IMR-90 (cell line): ENCODE measurements around the gene CCDC69. TPM values are rescaled to one million over a fixed set of nuclear protein-coding genes. Genes with fewer than 3 reads are reported as not detected.

Source experiments
- ATAC-seq: fragments of 200-7000 bp; cut with Tn5 transposase; 2 replicates; pipeline ENCODE4 v1.9.1; 2020; ENCODE audit warnings: low read depth, mild to moderate bottlenecking, moderate library complexity
- BruUV-seq: library from RNA; stranded (reverse); fragments of 400-500 nt; replicated peaks from 2 replicates; lab custom pipeline; 2021; lab: Mats Ljungman, UMichigan
- CTCF ChIA-PET: fragments of 300-600 bp; formaldehyde crosslinking; extraction: SDS; loops from one replicate; lab custom pipeline; 2021; ENCODE audit warnings: antibody characterized with exemption; lab: Yijun Ruan, JAX
- POLR2A ChIA-PET: fragments of 300-600 bp; sonication (Branson Sonifier 250); formaldehyde crosslinking; loops from one replicate; lab custom pipeline; 2022; ENCODE audit warnings: antibody characterized with exemption; ENCODE audit not compliant: unreplicated experiment; lab: Charles Lee
- DNase-seq: peaks from one replicate; pipeline ENCODE4 v3.0.0; 2013
- H2AFZ ChIP-seq: replicated peaks from 2 replicates; pipeline ENCODE3; 2013; ENCODE audit warnings: low read length, mild to moderate bottlenecking; ENCODE audit not compliant: poor library complexity
- H2AK5ac ChIP-seq: 2 replicates; pipeline ENCODE4 v1.6.1; 2013; ENCODE audit warnings: low read depth, low read length, inconsistent platforms
- H2AK9ac ChIP-seq: replicated peaks from 2 replicates; pipeline ENCODE3; 2013; ENCODE audit warnings: mild to moderate bottlenecking, low read depth, low read length, moderate library complexity; ENCODE audit not compliant: poor library complexity
- H2BK120ac ChIP-seq: 2 replicates; pipeline ENCODE4 v1.6.1; 2013; ENCODE audit warnings: low read depth, low read length, inconsistent platforms
- H2BK15ac ChIP-seq: 3 replicates; pipeline ENCODE4 v1.6.1; 2013; ENCODE audit warnings: low read depth, low read length, inconsistent platforms
- H2BK20ac ChIP-seq: 2 replicates; pipeline ENCODE4 v1.6.1; 2013; ENCODE audit warnings: low read depth, mild to moderate bottlenecking, inconsistent platforms, low read length, moderate library complexity
- H2BK5ac ChIP-seq: 2 replicates; pipeline ENCODE4 v1.6.1; 2013; ENCODE audit warnings: mild to moderate bottlenecking, low read depth, low read length, inconsistent platforms; ENCODE audit not compliant: poor library complexity, severe bottlenecking
- H3K14ac ChIP-seq: replicated peaks from 2 replicates; pipeline ENCODE4 v1.6.1; 2013; ENCODE audit warnings: low read depth, low read length, inconsistent platforms
- H3K18ac ChIP-seq: 2 replicates; pipeline ENCODE4 v1.6.1; 2013; ENCODE audit warnings: low read depth, low read length, control low read depth
- H3K23ac ChIP-seq: 2 replicates; pipeline ENCODE4 v1.6.1; 2013; ENCODE audit warnings: low read depth, low read length, inconsistent platforms
- H3K27ac ChIP-seq: 2 replicates; pipeline ENCODE4 v1.5.1; 2013; ENCODE audit warnings: mild to moderate bottlenecking, control low read depth, low read length; ENCODE audit not compliant: insufficient read depth
- H3K27me3 ChIP-seq: 2 replicates; pipeline ENCODE4 v1.6.1; 2013; ENCODE audit warnings: low read length; ENCODE audit not compliant: control insufficient read depth, insufficient read depth
- H3K36me3 ChIP-seq: 2 replicates; pipeline ENCODE4 v1.6.1; 2013; ENCODE audit warnings: low read length, mixed read lengths; ENCODE audit not compliant: control insufficient read depth, insufficient read depth
- H3K4ac ChIP-seq: 2 replicates; pipeline ENCODE4 v1.6.1; 2013; ENCODE audit warnings: low read depth, low read length, inconsistent platforms
- H3K4me1 ChIP-seq: 2 replicates; pipeline ENCODE4 v1.6.1; 2013; ENCODE audit warnings: low read length, mixed read lengths; ENCODE audit not compliant: control insufficient read depth, insufficient read depth
- H3K4me2 ChIP-seq: 2 replicates; pipeline ENCODE4 v1.6.1; 2013; ENCODE audit warnings: low read depth, mild to moderate bottlenecking, control low read depth, low read length, moderate library complexity
- H3K4me3 ChIP-seq: 2 replicates; pipeline ENCODE4 v1.5.1; 2013; ENCODE audit warnings: low read depth, mild to moderate bottlenecking, control low read depth, low read length, moderate library complexity; ENCODE audit not compliant: insufficient read depth
- H3K56ac ChIP-seq: 2 replicates; pipeline ENCODE4 v1.6.1; 2013; ENCODE audit warnings: low read length, inconsistent platforms; ENCODE audit not compliant: insufficient read depth; ENCODE audit errors: extremely low read depth
- H3K79me1 ChIP-seq, 2 experiments: 2 replicates each; pipeline ENCODE4 v1.6.1; 2013; ENCODE audit warnings: low read length in 2 of 2, inconsistent platforms in 1 of 2, low read depth in 1 of 2
- H3K9ac ChIP-seq: 2 replicates; pipeline ENCODE4 v1.6.1; 2013; ENCODE audit warnings: low read depth, low read length, control low read depth
- H3K9me1 ChIP-seq: 2 replicates; pipeline ENCODE4 v1.6.1; 2013; ENCODE audit warnings: low read length, inconsistent platforms; ENCODE audit not compliant: insufficient read depth
- H3K9me3 ChIP-seq: 2 replicates; pipeline ENCODE4 v1.6.1; 2013; ENCODE audit warnings: low read length; ENCODE audit not compliant: control insufficient read depth, insufficient read depth
- H4K20me1 ChIP-seq: 2 replicates; pipeline ENCODE4 v1.6.1; 2013; ENCODE audit warnings: low read length, inconsistent platforms; ENCODE audit not compliant: insufficient read depth
- H4K5ac ChIP-seq: 2 replicates; pipeline ENCODE4 v1.6.1; 2013; ENCODE audit warnings: mild to moderate bottlenecking, low read depth, low read length, control low read depth
- H4K8ac ChIP-seq, 2 experiments: 2 replicates each; pipeline ENCODE4 v1.6.1; 2013; ENCODE audit warnings: low read depth in 2 of 2, low read length in 2 of 2, control low read depth in 1 of 2, inconsistent platforms in 1 of 2
- H4K91ac ChIP-seq: 2 replicates; pipeline ENCODE4 v1.6.1; 2013; ENCODE audit warnings: low read depth, low read length, inconsistent platforms; ENCODE audit not compliant: insufficient read depth
- CHD1 ChIP-seq: IDR thresholded peaks from 2 replicates; pipeline ENCODE4 v1.6.1; 2012; ENCODE audit warnings: low read depth, low read length, improper control_type of control experiment
- MAFK ChIP-seq: IDR thresholded peaks from 2 replicates; pipeline ENCODE4 v1.6.1; 2012; ENCODE audit warnings: low read depth, low read length, improper control_type of control experiment
- MAZ ChIP-seq: IDR thresholded peaks from 2 replicates; pipeline ENCODE4 v1.6.1; 2012; ENCODE audit warnings: low read depth, mild to moderate bottlenecking, low read length, improper control_type of control experiment, moderate library complexity, borderline replicate concordance
- NFE2L2 ChIP-seq: fragments of 150-350 bp; IDR thresholded peaks from 2 replicates; pipeline ENCODE4 v1.6.1; 2016; ENCODE audit warnings: low read depth, mild to moderate bottlenecking, low read length
- POLR2A ChIP-seq: IDR thresholded peaks from 2 replicates; pipeline ENCODE4 v1.6.1; 2012; ENCODE audit warnings: mild to moderate bottlenecking, low read depth, low read length
- RAD21 ChIP-seq: IDR thresholded peaks from 2 replicates; pipeline ENCODE4 v1.6.1; 2012; ENCODE audit warnings: low read length, improper control_type of control experiment
- RFX5 ChIP-seq: IDR thresholded peaks from 2 replicates; pipeline ENCODE4 v1.8.0; 2012; ENCODE audit warnings: low read depth, mild to moderate bottlenecking, low read length, moderate library complexity
- SMC3 ChIP-seq: fragments of 150-350 bp; IDR thresholded peaks from 2 replicates; pipeline ENCODE4 v1.6.1; 2016; ENCODE audit warnings: low read depth, mild to moderate bottlenecking, antibody characterized with exemption, low read length, moderate library complexity
- whole genome bisulfite sequencing, 2 experiments: methylation state at CpG; one replicate each; pipeline versions ENCODE4 v1.1.5 to v1.1.7; 2013; ENCODE audit warnings: missing lambda C conversion rate in 2 of 2; ENCODE audit not compliant: insufficient read length in 1 of 2; ENCODE audit errors: extremely low coverage in 2 of 2; 5-methylcytosine and 5-hydroxymethylcytosine counted together
- dilution Hi-C: fragments of 300-500 bp; cut with HindIII; formaldehyde crosslinking; loops from one replicate; pipeline ENCODE4 v1.14.3; 2018; ENCODE audit warnings: low sequenced_read_pairs; ENCODE audit not compliant: unreplicated experiment
- in situ Hi-C: fragments of 300-500 bp; cut with MboI; formaldehyde crosslinking; loops from 3 replicates; pipeline ENCODE4 v1.14.3; 2019; ENCODE audit warnings: low sequenced_read_pairs, inconsistent platforms, mixed read lengths
- intact Hi-C: fragments of 100-400 bp; cut with micrococcal nuclease; formaldehyde crosslinking; loops from 2 replicates; pipeline ENCODE4 v1.10.0; 2022
- polyA plus RNA-seq, 3 experiments: library from polyadenylated mRNA; depleted of rRNA; stranded (reverse); fragments of >200 nt; gene quantifications; 2 replicates each; pipeline ENCODE4 v1.2.3, GENCODE V29; 2012; ENCODE audit warnings: low replicate concordance in 1 of 3
- total RNA-seq: library from RNA; depleted of rRNA; stranded (reverse); fragments of >200 nt; gene quantifications from 2 replicates; pipeline ENCODE4 v1.2.3, GENCODE V29; 2012
- TF ChIP-seq, protein P1 (sequence below): fragments of 150-350 bp; IDR thresholded peaks from 2 replicates; pipeline ENCODE4 v1.6.1; 2017; ENCODE audit warnings: mild to moderate bottlenecking, antibody characterized with exemption, low read length, low read depth

CCDC69 gene
- total and polyA plus RNA-seq, 2 of the 4 experiments (the other 2 are of a cell fraction), result 0.36 to 0.48 TPM

DNA sequence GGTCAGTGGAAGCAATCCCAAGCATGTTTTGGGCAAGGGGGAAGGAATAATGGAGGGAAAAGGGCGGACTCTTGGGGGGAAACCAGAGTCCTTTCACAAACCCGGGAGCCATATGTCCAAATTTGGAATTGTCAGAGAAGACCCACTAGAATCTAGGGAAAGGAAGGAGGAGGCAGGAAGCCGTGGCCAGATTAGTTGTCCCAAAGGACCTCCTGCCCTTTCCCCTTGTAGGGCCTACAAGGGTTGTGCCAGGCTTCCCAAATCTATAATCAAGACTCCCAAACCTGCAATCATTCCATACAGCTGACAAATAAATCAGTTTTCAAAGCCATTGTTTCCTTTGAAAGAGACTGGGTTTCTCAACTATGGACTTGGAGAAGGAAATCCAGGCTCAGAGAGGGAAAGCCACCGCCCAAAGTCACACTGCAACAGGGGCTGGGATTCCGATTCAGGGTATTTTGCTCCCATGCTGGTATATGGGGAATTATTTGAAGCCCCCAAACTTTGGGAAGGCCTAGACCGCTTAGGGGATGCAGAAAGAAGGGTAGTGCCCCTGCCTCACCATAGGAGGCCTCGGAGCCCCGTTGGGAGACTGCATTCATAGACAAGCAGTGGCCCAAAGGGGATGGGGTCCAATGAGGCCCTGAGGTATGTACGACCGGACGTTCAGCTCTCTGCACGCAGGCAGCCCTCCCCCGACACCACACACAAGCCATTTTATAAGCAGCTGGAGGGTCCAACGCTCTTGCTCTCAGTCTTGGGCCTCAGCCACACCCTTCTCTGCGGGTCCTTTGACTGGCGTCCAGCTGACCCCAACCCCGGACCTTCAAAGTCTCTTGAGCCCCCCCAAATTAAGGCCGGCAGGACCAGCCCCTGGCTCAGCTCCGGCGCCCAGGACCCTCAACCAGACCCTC lies 67.1 kb downstream of the CCDC69 start:
- peak; percentile 23 for ATAC-seq
- in situ Hi-C loops, result no loop called here
- 4% methylated on average over 10 of the region's 20 CpGs; no CpG with 5 or more reads in 1 of the 2 experiments for WGBS, 2 experiments

More for the DNA sequence above, 67.1 kb downstream of the CCDC69 start:
- POLR2A ChIA-PET, result interaction anchor here (1.0 to 1.2 kb wide), 3 partner anchors 11 to 151 kb away, joined by 3 to 8 read pairs (median 5); no protein-coding TSS in a partner anchor
- Histone ChIP-seq H2AK9ac (peak overlapping the region; percentile 98), H2BK120ac (peak overlapping the region; percentile 70), H2BK5ac (peak overlapping the region; percentile 78), H3K36me3 (peaks cover 7% of the 10 kb centered on the region), H3K23ac (peak overlapping the region; percentile 92), H3K4me2 (peak overlapping the region; percentile 87), H3K18ac (peak overlapping the region; percentile 75), H4K5ac (peak overlapping the region; percentile 68), H2BK15ac (peak overlapping the region; percentile 64; the same call in 1 of the 3 replicates), H3K4ac (peak overlapping the region; percentile 98), H4K8ac (peak overlapping the region; percentile 78 to 92), H3K27me3 (no peaks in the 10 kb centered on the region), H2BK20ac (no peak overlapping the region), H3K9me3 (no peaks in the 10 kb centered on the region), H2AK5ac (peak overlapping the region; percentile 97), H2AFZ (peak overlapping the region; percentile 96), H4K91ac (peak overlapping the region; percentile 98), H3K4me1 (peaks cover 16% of the 10 kb centered on the region), H3K9me1 (peaks cover 12% of the 10 kb centered on the region), H3K27ac (peak overlapping the region; percentile 95), H3K79me1 (peaks cover 8 to 49% of the 10 kb centered on the region in 2 experiments; a peak in 3 of 4 replicates), H4K20me1 (peaks cover 46% of the 10 kb centered on the region), H3K56ac (peak overlapping the region; percentile 96), H3K9ac (peak overlapping the region; percentile 83), H3K4me3 (peak overlapping the region; percentile 79), H3K14ac (peak overlapping the region; percentile 98)
- intact Hi-C loops, result loop anchor here (2.0 kb wide), 1 partner anchor 30 kb away; no protein-coding TSS in a partner anchor
- no peak for TF ChIP-seq CHD1
- TF ChIP-seq MAFK, result no peak
- TF ChIP-seq RFX5, result no peak
- no peak for TF ChIP-seq SMC3
- TF ChIP-seq MAZ, result no peak
- no peak for TF ChIP-seq POLR2A
- TF ChIP-seq, protein P1, sequence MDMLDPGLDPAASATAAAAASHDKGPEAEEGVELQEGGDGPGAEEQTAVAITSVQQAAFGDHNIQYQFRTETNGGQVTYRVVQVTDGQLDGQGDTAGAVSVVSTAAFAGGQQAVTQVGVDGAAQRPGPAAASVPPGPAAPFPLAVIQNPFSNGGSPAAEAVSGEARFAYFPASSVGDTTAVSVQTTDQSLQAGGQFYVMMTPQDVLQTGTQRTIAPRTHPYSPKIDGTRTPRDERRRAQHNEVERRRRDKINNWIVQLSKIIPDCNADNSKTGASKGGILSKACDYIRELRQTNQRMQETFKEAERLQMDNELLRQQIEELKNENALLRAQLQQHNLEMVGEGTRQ, result no peak
- TF ChIP-seq RAD21, result no peak
- no peak for TF ChIP-seq NFE2L2
- CTCF ChIA-PET, result interaction anchor here (1.0 to 2.0 kb wide), 4 partner anchors 8 to 42 kb away, joined by 3 to 6 read pairs (median 4); no protein-coding TSS in a partner anchor
- dilution Hi-C loops, result no loop called here
- peak; percentile 23 for DNase-seq
- no TSS peak for BruUV-seq
